T-helper 2 cell treated with Interferon-gamma antibody and Interleukin-4, amounts not matched to agents 5 μg/mL and 100 μg/mL, for 36 hours (primary cell): ENCODE measurements around the gene RFXAP.

ENCODE experiments used
- DNase-seq: peaks from one replicate; pipeline ENCODE4 v3.0.0; 2021; ENCODE audit warnings: low spot score
- H3K27ac Mint-ChIP-seq: one replicate; pipeline ENCODE4 v1.8.0; 2021; ENCODE audit warnings: mild to moderate bottlenecking, mixed read lengths
- H3K27me3 Mint-ChIP-seq: one replicate; pipeline ENCODE4 v1.8.0; 2021; ENCODE audit warnings: low read depth, mixed read lengths
- H3K36me3 Mint-ChIP-seq: one replicate; pipeline ENCODE4 v1.8.0; 2021; ENCODE audit warnings: low read depth, mixed read lengths
- H3K4me1 Mint-ChIP-seq: one replicate; pipeline ENCODE4 v1.8.0; 2021; ENCODE audit warnings: low read depth, mixed read lengths
- H3K4me3 Mint-ChIP-seq: one replicate; pipeline ENCODE4 v1.8.0; 2022; ENCODE audit warnings: mild to moderate bottlenecking, moderate library complexity, mixed read lengths
- H3K9me3 Mint-ChIP-seq: one replicate; pipeline ENCODE4 v1.8.0; 2021; ENCODE audit warnings: mixed read lengths

Gene RFXAP

DNA sequence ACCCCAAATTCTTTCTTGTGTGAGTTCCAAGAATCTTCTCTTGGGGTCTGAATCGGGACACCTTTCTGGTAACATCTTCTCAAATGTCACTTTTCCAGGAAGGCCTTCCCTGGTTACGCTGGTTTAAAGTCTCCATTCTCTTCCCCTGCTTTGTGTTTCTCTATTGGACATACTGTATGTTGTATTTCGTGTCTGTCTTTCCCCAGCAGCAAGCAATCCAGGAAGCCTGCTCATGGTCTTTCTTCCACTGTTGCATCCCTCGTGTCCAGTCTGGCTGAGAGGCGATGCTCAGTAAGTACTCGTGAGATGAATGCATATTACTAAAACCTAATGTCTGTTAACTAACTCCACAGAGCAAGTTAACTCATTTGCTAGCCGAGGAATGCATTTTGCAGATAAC lies 43.7 kb downstream of the RFXAP start:
- no peaks in the 10 kb centered on the region for H3K36me3 Mint-ChIP-seq
- no peak overlapping the region for H3K4me3 Mint-ChIP-seq
- H3K4me1 Mint-ChIP-seq: peaks cover 10% of the 10 kb centered on the region
- peaks cover 22% of the 10 kb centered on the region for H3K27me3 Mint-ChIP-seq
- DNase-seq: no peak
- no peaks in the 10 kb centered on the region for H3K9me3 Mint-ChIP-seq
- H3K27ac Mint-ChIP-seq: no peak overlapping the region

DNA sequence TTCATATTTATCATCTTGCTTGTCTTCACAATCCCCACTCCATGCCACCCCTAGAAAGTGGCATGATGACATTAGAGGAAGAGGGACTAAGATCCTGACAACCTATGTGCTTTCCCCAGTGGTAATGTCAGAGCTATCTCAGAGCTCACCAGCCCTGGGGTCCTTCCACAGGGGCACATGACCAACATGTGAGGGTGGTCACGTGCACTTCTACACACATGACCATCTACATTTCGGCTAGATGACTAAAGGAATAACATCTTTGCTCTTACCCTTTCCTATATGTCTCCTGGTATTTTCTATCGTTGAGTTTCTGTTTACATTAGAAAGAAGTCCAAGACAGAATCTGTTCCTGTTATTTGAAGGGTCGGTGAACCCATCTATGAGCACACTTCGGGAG lies 46.2 kb downstream of the RFXAP start:
- H3K27ac Mint-ChIP-seq: no peak overlapping the region
- H3K4me1 Mint-ChIP-seq: peaks cover 10% of the 10 kb centered on the region
- H3K36me3 Mint-ChIP-seq: no peaks in the 10 kb centered on the region
- H3K9me3 Mint-ChIP-seq: no peaks in the 10 kb centered on the region
- H3K27me3 Mint-ChIP-seq: peaks cover 23% of the 10 kb centered on the region
- no peak for DNase-seq
- no peak overlapping the region for H3K4me3 Mint-ChIP-seq

DNA sequence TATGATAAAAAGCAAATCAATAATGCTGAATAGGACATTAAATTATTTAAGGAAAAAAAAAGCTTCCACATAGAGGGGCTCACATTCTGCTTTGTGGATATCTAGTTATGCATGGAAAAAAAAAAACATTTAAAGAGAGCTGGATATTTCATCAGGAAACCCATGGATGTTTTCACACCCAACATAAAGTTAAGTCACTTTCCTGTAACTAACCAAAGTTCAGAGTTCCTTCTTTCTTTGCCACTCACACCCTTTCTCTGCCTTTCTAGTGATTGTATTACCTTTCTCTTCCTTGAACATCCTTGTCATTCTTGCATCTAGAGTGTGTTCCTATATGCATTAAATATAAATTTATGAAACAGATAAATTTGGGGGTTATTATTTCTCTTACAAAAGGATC lies 47.2 kb downstream of the RFXAP start:
- Mint-ChIP-seq H3K4me1 (peaks cover 10% of the 10 kb centered on the region), H3K9me3 (no peaks in the 10 kb centered on the region), H3K36me3 (no peaks in the 10 kb centered on the region), H3K4me3 (no peak overlapping the region), H3K27me3 (peaks cover 23% of the 10 kb centered on the region), H3K27ac (no peak overlapping the region)
- DNase-seq: no peak

DNA sequence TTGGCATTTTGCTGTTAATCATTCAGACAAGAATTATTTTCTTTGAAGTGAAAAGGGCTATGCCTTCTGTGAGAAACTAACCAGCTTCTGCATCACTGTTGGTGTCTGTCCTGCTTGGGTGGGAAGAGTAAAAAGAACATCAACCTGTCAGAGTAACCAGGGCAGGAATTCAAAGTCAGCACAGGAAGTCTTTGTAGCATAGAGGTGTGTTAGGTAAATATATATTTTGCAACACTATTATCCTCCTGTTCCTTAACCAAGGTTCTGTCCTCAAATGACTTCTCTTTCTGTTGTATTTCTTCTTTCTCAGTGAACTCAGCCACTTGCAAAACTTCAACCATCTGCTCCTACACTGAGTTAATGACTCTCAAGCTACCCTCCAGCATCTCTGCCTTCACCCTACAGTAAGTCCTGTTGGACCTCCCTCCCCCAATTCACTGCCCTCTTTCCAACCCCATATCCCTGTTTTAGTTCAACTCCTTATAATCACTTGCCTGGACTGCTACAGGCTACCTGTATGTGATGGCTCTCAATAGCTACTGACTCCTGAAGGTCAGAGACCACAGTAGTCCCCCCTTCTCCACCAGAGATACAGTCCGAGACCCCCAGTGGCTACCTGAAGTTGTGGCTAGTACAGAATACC lies 51.1 kb downstream of the RFXAP start:
- peaks cover 14% of the 10 kb centered on the region for H3K27me3 Mint-ChIP-seq
- H3K27ac Mint-ChIP-seq: no peak overlapping the region
- no peaks in the 10 kb centered on the region for H3K4me1 Mint-ChIP-seq
- no peaks in the 10 kb centered on the region for H3K9me3 Mint-ChIP-seq
- H3K36me3 Mint-ChIP-seq: no peaks in the 10 kb centered on the region
- no peak for DNase-seq
- H3K4me3 Mint-ChIP-seq: no peak overlapping the region

DNA sequence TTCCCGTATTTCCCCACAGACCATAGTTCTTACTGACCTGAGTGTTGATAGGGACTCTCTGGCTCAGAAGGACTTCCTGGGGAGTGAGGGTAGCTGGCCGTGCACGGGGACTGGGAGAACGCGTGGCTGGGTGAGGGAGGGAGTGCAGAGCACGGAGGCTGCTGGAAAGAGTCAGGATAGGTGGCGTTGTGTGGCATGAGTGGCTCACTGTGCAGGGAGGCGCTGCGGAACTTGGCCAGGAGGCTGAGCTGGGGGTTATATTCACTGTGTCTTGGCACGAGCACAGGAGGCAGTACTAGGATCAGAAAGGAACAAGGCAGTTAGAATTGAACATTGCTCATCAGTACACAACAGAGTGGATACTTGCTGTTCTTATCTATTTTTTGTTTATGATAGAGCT lies 53.6 kb downstream of the RFXAP start:
- no peak for DNase-seq
- H3K36me3 Mint-ChIP-seq: no peaks in the 10 kb centered on the region
- peaks cover 6% of the 10 kb centered on the region for H3K27me3 Mint-ChIP-seq
- no peak overlapping the region for H3K27ac Mint-ChIP-seq
- H3K4me3 Mint-ChIP-seq: no peak overlapping the region
- H3K9me3 Mint-ChIP-seq: no peaks in the 10 kb centered on the region
- no peaks in the 10 kb centered on the region for H3K4me1 Mint-ChIP-seq

DNA sequence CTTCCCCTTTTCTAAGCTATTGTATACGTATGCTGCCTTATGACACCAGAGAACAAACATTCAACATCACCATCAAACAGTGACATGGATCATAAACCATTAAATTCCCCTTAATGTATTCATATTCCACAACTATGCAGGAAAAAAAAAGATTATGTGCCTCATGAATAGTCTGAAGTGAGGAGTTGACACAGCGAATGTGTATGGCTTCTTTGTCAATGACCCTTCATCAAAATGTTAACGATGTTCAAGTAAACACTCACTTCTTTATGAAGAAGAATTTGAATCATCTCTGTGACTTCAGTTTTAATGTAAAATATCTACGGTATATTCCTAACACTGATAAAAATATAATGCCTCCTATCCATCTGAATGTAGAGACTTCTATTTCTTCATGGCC lies 56.4 kb downstream of the RFXAP start:
- H3K4me1 Mint-ChIP-seq: no peaks in the 10 kb centered on the region
- no peak overlapping the region for H3K27ac Mint-ChIP-seq
- no peak for DNase-seq
- H3K27me3 Mint-ChIP-seq: peaks cover 8% of the 10 kb centered on the region
- no peaks in the 10 kb centered on the region for H3K9me3 Mint-ChIP-seq
- no peaks in the 10 kb centered on the region for H3K36me3 Mint-ChIP-seq
- no peak overlapping the region for H3K4me3 Mint-ChIP-seq

DNA sequence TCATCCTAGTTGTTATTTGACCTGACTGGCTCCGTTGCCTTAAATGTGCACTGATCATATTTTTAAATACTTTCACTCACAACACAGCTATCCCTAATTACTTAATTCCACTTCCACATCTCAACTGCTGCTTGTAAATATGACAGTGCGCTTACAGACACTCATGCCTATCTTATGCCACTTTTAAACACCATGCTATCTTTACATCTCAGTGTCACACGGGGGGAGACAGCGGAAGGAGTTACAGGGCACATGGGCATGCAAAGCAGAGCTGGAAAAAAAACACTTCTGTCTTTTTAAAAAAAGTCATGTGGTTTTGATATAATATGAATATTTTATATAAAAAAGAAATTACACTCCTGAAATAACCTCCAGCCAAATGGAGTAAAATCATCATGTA lies 56.9 kb downstream of the RFXAP start:
- Mint-ChIP-seq H3K4me1 (no peaks in the 10 kb centered on the region), H3K9me3 (no peaks in the 10 kb centered on the region), H3K27me3 (peaks cover 8% of the 10 kb centered on the region), H3K36me3 (no peaks in the 10 kb centered on the region), H3K4me3 (no peak overlapping the region), H3K27ac (no peak overlapping the region)
- no peak for DNase-seq
